Loucy (cell line): ENCODE results near the gene PITPNC1.

Experiments
- CTCF ChIP-seq: fragments of 200-600 bp; sonication (generic); conservative IDR thresholded peaks from 2 replicates; pipeline ENCODE4 v1.5.1; 2014; ENCODE audit warnings: mild to moderate bottlenecking, antibody characterized with exemption, low read length
- EZH2phosphoT487 ChIP-seq: fragments of 200-600 bp; IDR thresholded peaks from 2 replicates; pipeline ENCODE4 v1.6.1; 2018; ENCODE audit warnings: antibody characterized with exemption, mild to moderate bottlenecking, moderate library complexity, borderline replicate concordance

GRCh38 chr17:67558740-67559380, 181.8 kb downstream of the PITPNC1 start:
- TF ChIP-seq CTCF = no peak
- no peak for TF ChIP-seq EZH2phosphoT487
